Measurements from ENCODE around the gene SLBP. TPM values are rescaled to one million over a fixed set of nuclear protein-coding genes. Genes with fewer than 3 reads are reported as not detected.
A peak's percentile ranks its signal among the peaks of the same experiment; 100 is the strongest.
"Not testable (repeated sequence)": the region's sequence is repeated elsewhere in the genome, so short reads cannot be mapped to it uniquely, and the experiment has no call there.

Gene SLBP
- total and polyA plus RNA-seq, 2 experiments from 2014 or later: 39.9 to 62.0 TPM

DNA sequence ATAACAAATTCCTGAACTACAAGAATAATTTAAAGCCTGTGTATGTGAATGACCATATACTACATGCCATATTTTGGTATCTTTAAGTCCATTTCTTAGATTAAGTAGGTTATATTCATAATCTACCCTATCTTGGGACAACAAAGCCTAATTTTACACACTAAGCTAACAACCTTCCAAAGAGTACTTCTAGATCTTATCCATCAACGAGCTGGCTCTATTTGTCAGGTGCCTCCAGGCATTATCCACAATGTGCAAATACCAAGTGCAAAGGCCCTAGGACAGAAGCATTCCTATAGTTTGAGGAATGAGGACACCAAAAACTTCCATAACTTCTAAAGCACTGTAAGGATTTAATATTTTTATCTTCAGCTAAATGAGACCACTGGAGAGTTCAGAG is 3.5 kb downstream of the SLBP start:
- Histone ChIP-seq H3K27ac (peak overlapping the region; percentile 95), H3K36me3 (peaks cover 5% of the 10 kb centered on the region), H3K4me1 (ENCODE audit: low read depth) (peaks cover 23% of the 10 kb centered on the region), H3K27me3 (no peaks in the 10 kb centered on the region), H3K4me3 (no peak overlapping the region), H3K9me3 (ENCODE audit: low read depth) (no peaks in the 10 kb centered on the region)
- DNase-seq (ENCODE audit: low read depth in 1 of 2, low spot score in 1 of 2): no peak
- TF ChIP-seq, protein P1, sequence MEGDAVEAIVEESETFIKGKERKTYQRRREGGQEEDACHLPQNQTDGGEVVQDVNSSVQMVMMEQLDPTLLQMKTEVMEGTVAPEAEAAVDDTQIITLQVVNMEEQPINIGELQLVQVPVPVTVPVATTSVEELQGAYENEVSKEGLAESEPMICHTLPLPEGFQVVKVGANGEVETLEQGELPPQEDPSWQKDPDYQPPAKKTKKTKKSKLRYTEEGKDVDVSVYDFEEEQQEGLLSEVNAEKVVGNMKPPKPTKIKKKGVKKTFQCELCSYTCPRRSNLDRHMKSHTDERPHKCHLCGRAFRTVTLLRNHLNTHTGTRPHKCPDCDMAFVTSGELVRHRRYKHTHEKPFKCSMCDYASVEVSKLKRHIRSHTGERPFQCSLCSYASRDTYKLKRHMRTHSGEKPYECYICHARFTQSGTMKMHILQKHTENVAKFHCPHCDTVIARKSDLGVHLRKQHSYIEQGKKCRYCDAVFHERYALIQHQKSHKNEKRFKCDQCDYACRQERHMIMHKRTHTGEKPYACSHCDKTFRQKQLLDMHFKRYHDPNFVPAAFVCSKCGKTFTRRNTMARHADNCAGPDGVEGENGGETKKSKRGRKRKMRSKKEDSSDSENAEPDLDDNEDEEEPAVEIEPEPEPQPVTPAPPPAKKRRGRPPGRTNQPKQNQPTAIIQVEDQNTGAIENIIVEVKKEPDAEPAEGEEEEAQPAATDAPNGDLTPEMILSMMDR (IDR thresholded peaks at IDR 0.05; ENCODE audit: low read depth, low read length): no peak

DNA sequence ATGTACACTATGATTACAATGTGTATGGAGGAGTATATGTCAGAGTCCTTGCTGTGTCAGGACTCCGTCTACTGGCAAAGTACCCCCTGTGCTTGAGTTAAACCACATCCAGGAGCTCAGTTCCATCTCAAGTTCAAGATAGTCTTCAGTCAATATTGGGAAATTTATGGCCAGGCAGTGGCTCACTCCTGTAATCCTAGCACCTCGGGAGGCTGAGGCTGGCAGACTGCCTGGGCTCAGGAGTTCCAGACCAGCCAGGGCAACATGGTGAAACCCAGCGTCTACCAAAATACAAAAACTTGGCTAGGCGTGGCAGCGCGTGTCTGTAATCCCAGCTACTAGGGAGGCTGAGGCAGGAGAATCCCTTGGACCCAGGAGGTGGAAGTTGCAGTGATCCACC is 5.8 kb downstream of the SLBP start:
- Histone ChIP-seq H3K4me3 (no peak overlapping the region), H3K4me1 (ENCODE audit: low read depth) (peaks cover 23% of the 10 kb centered on the region), H3K36me3 (peaks cover 17% of the 10 kb centered on the region), H3K27ac (no peak overlapping the region), H3K9me3 (ENCODE audit: low read depth) (no peaks in the 10 kb centered on the region), H3K27me3 (no peaks in the 10 kb centered on the region)
- no peak for DNase-seq (ENCODE audit: low read depth in 1 of 2, low spot score in 1 of 2)
- TF ChIP-seq, protein P1 (IDR thresholded peaks at IDR 0.05; ENCODE audit: low read depth, low read length): no peak

DNA sequence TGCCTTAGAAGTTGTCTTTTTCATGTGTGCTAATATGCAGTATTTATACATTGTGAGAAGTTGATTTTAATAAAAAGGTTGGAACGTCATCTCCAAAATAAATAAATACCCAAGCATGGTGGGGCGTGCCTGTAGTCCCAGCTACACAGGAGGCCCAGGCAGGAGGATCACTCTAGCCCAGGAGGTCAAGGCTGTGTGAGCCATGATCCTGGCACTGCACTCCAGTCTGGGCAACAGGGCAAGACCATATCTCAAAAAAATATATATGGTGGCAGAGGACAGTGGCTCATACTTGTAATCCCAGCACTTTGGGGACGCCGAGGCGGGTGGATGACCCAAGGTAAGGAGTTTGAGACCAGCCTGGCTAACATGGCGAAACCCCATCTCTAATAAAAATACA is 6.4 kb downstream of the SLBP start:
- Histone ChIP-seq H3K27me3 (no peaks in the 10 kb centered on the region), H3K4me3 (no peak overlapping the region), H3K27ac (no peak overlapping the region), H3K4me1 (ENCODE audit: low read depth) (peaks cover 23% of the 10 kb centered on the region), H3K36me3 (peaks cover 18% of the 10 kb centered on the region), H3K9me3 (ENCODE audit: low read depth) (no peaks in the 10 kb centered on the region)
- TF ChIP-seq, protein P1 (IDR thresholded peaks at IDR 0.05; ENCODE audit: low read depth, low read length): no peak
- DNase-seq (ENCODE audit: low read depth in 1 of 2, low spot score in 1 of 2): no peak

DNA sequence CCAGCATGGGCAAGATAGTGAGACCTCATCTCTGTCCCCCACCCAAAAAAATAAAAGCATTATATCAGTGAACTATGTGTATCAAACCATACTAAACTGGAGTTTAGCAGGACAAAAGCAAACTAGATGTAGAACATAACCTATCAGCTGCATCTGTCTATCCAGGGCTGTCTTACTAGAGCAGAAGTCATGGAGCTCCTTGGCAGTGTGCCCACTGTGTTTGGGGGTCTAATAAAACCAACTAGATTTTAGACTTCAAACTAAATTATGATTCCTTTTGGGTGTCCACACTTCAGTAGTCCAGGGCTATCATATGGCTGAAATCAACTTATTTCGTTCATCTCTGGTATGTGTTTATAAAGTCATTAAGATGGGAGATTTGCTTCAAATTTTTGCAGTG is 8.3 kb downstream of the SLBP start:
- H3K27ac ChIP-seq: no peak overlapping the region
- H3K36me3 ChIP-seq: peaks cover 33% of the 10 kb centered on the region
- no peak overlapping the region for H3K4me3 ChIP-seq
- no peak for DNase-seq (ENCODE audit: low read depth in 1 of 2, low spot score in 1 of 2)
- TF ChIP-seq, protein P1 (IDR thresholded peaks at IDR 0.05; ENCODE audit: low read depth, low read length): no peak
- H3K4me1 ChIP-seq (ENCODE audit: low read depth): peaks cover 9% of the 10 kb centered on the region
- H3K27me3 ChIP-seq: no peaks in the 10 kb centered on the region
- H3K9me3 ChIP-seq (ENCODE audit: low read depth): no peaks in the 10 kb centered on the region

DNA sequence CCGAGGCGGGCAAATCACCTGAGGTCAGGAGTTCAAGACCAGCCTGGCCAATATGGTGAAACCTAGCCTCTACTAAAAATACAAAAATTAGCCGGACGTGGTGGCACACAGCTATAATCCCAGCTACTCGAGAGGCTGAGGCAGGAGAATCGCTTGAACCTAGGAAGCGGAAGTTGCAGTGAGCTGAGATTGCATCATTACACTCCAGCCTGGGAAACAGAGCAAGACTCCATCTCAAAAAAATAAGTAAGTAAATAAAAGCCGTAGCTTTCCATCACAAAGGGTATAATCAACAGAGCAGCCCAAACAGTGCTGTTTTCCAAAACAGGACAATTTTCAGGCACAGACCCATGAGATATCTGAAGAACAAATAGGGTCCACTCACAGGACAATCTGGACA is 10.4 kb downstream of the SLBP start:
- not testable (repeated sequence) for H3K4me1 ChIP-seq (ENCODE audit: low read depth); H3K27me3 ChIP-seq; H3K4me3 ChIP-seq; H3K27ac ChIP-seq; DNase-seq (ENCODE audit: low read depth in 1 of 2, low spot score in 1 of 2); H3K9me3 ChIP-seq (ENCODE audit: low read depth)
- H3K36me3 ChIP-seq: peaks cover 46% of the 10 kb centered on the region

DNA sequence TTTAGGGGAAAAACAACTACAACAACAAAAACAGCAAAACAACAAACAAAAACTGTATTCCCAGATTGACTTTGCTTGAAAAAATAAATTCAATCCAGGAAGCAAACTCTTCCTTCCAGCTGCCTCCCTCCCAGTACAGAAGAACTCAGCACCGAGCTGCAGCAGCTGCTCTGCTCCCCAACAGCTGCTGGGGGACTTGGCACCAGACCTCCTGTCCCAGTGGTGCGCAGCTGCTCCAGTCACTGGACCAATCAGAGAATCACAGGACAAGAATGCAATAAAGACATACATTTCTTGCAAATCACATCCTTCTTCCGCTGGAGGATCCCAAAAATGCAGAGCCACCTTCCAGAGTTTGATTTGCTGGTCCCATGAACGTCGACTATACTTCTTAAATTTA is 16.2 kb downstream of the SLBP start:
- no peaks in the 10 kb centered on the region for H3K27me3 ChIP-seq
- TF ChIP-seq, protein P1 (IDR thresholded peaks at IDR 0.05; ENCODE audit: low read depth, low read length): no peak

More for the DNA sequence above, 16.2 kb downstream of the SLBP start:
- Histone ChIP-seq H3K36me3 (peaks cover 61% of the 10 kb centered on the region), H3K4me1 (ENCODE audit: low read depth) (no peaks in the 10 kb centered on the region), H3K4me3 (no peak overlapping the region), H3K9me3 (ENCODE audit: low read depth) (no peaks in the 10 kb centered on the region), H3K27ac (no peak overlapping the region)
- no peak for DNase-seq (ENCODE audit: low read depth in 1 of 2, low spot score in 1 of 2)
